Mesendoderm (in vitro differentiated cells): ENCODE measurements around the gene TXLNB.

ENCODE experiments used
- DNase-seq: peaks from one replicate; pipeline ENCODE4 v3.0.0; 2013
- H2AK5ac ChIP-seq: 2 replicates; pipeline ENCODE4 v1.6.1; 2013; ENCODE audit warnings: low read length, inconsistent platforms
- H2BK120ac ChIP-seq: 2 replicates; pipeline ENCODE4 v1.6.1; 2013; ENCODE audit warnings: low read depth, mild to moderate bottlenecking, low read length, moderate library complexity, mixed read lengths
- H2BK15ac ChIP-seq: replicated peaks from 2 replicates; pipeline ENCODE4 v1.6.1; 2013; ENCODE audit warnings: low read depth, mild to moderate bottlenecking, moderate library complexity
- H2BK5ac ChIP-seq: 2 replicates; pipeline ENCODE4 v1.6.1; 2013; ENCODE audit warnings: low read length, inconsistent platforms
- H3K18ac ChIP-seq: 2 replicates; pipeline ENCODE4 v1.6.1; 2013; ENCODE audit warnings: mild to moderate bottlenecking, low read length, mixed read lengths
- H3K23ac ChIP-seq: one replicate; pipeline ENCODE4 v1.6.1; 2013; ENCODE audit warnings: low read length
- H3K27ac ChIP-seq: 2 replicates; pipeline ENCODE4 v1.5.1; 2013; ENCODE audit warnings: low read depth, mild to moderate bottlenecking, inconsistent platforms, low read length, moderate library complexity
- H3K27me3 ChIP-seq: 2 replicates; pipeline ENCODE4 v1.6.1; 2013; ENCODE audit warnings: low read length, control low read depth, mild to moderate bottlenecking, inconsistent platforms; ENCODE audit not compliant: insufficient read depth, poor library complexity
- H3K36me3 ChIP-seq: 2 replicates; pipeline ENCODE4 v1.6.1; 2013; ENCODE audit warnings: low read length, inconsistent platforms; ENCODE audit not compliant: control insufficient read depth, insufficient read depth
- H3K4ac ChIP-seq: one replicate; pipeline ENCODE4 v1.6.1; 2013; ENCODE audit warnings: low read depth, mild to moderate bottlenecking, low read length, moderate library complexity
- H3K4me1 ChIP-seq: 2 replicates; pipeline ENCODE4 v1.6.1; 2013; ENCODE audit warnings: low read depth, low read length, inconsistent platforms; ENCODE audit not compliant: control insufficient read depth
- H3K4me2 ChIP-seq: 2 replicates; pipeline ENCODE4 v1.6.1; 2013; ENCODE audit warnings: low read length
- H3K4me3 ChIP-seq: 2 replicates; pipeline ENCODE4 v1.5.1; 2013; ENCODE audit warnings: mild to moderate bottlenecking, low read length
- H3K56ac ChIP-seq: one replicate; pipeline ENCODE4 v1.6.1; 2013; ENCODE audit warnings: low read length
- H3K79me1 ChIP-seq: 2 replicates; pipeline ENCODE4 v1.6.1; 2013; ENCODE audit warnings: low read length, inconsistent platforms
- H3K79me2 ChIP-seq: 2 replicates; pipeline ENCODE4 v1.6.1; 2013; ENCODE audit warnings: mild to moderate bottlenecking, low read length; ENCODE audit not compliant: control insufficient read depth, insufficient read depth
- H3K9ac ChIP-seq: 2 replicates; pipeline ENCODE4 v1.6.1; 2013; ENCODE audit warnings: low read length, inconsistent platforms
- H4K5ac ChIP-seq: one replicate; pipeline ENCODE4 v1.6.1; 2013; ENCODE audit warnings: low read length
- H4K8ac ChIP-seq: one replicate; pipeline ENCODE4 v1.6.1; 2013; ENCODE audit warnings: low read depth, mild to moderate bottlenecking, control low read depth, low read length, moderate library complexity
- WGBS: extraction: QIAGEN DNeasy Blood & Tissue Kit; methylation state at CpG from one replicate; pipeline ENCODE4 v1.1.7; 2013; ENCODE audit warnings: low lambda C conversion rate, missing lambda C conversion rate; ENCODE audit not compliant: insufficient coverage; ENCODE audit errors: extremely low coverage; 5-methylcytosine and 5-hydroxymethylcytosine counted together

Gene TXLNB

GRCh38 chr6:139262519-139263300, 29.1 kb downstream of the TXLNB start:
- Histone ChIP-seq H3K9ac (no peak overlapping the region), H2BK5ac (no peak overlapping the region), H2AK5ac (no peak overlapping the region), H4K8ac (no peak overlapping the region), H3K79me1 (no peaks in the 10 kb centered on the region), H3K4me3 (no peak overlapping the region), H3K79me2 (no peaks in the 10 kb centered on the region), H3K56ac (no peak overlapping the region), H2BK120ac (no peak overlapping the region), H3K27ac (no peak overlapping the region), H3K18ac (no peak overlapping the region), H3K4me2 (no peak overlapping the region), H3K4me1 (no peaks in the 10 kb centered on the region), H3K36me3 (no peaks in the 10 kb centered on the region), H4K5ac (no peak overlapping the region), H3K4ac (no peak overlapping the region), H3K23ac (no peak overlapping the region), H2BK15ac (no peak overlapping the region), H3K27me3 (no peaks in the 10 kb centered on the region)
- no CpG with 5 or more reads among the region's 13 CpGs for WGBS
- DNase-seq = no peak

- Histone ChIP-seq H4K8ac (no peak overlapping the region), H2AK5ac (no peak overlapping the region), H3K9ac (no peak overlapping the region), H3K27me3 (no peaks in the 10 kb centered on the region), H4K5ac (no peak overlapping the region), H2BK5ac (no peak overlapping the region), H3K4ac (no peak overlapping the region), H3K18ac (no peak overlapping the region), H3K4me3 (no peak overlapping the region), H3K79me1 (no peaks in the 10 kb centered on the region), H3K79me2 (no peaks in the 10 kb centered on the region), H3K36me3 (no peaks in the 10 kb centered on the region), H3K4me1 (no peaks in the 10 kb centered on the region), H3K56ac (no peak overlapping the region), H2BK120ac (no peak overlapping the region), H3K4me2 (no peak overlapping the region), H3K27ac (no peak overlapping the region), H3K23ac (no peak overlapping the region), H2BK15ac (no peak overlapping the region)
- no CpG with 5 or more reads among the region's 5 CpGs for WGBS
- peak; percentile 57 for DNase-seq
These were observed 33.9 kb downstream of the TXLNB start for GRCh38 chr6:139257821-139258398.

GRCh38 chr6:139257291-139257690, 34.5 kb downstream of the TXLNB start:
- Histone ChIP-seq H3K18ac (no peak overlapping the region), H3K56ac (no peak overlapping the region), H4K8ac (no peak overlapping the region), H3K4ac (no peak overlapping the region), H3K79me2 (no peaks in the 10 kb centered on the region), H2BK5ac (no peak overlapping the region), H3K4me3 (no peak overlapping the region), H3K4me2 (no peak overlapping the region), H2BK120ac (no peak overlapping the region), H2AK5ac (no peak overlapping the region), H3K79me1 (no peaks in the 10 kb centered on the region), H3K9ac (no peak overlapping the region), H4K5ac (no peak overlapping the region), H3K27me3 (no peaks in the 10 kb centered on the region), H2BK15ac (no peak overlapping the region), H3K27ac (no peak overlapping the region), H3K36me3 (no peaks in the 10 kb centered on the region), H3K4me1 (no peaks in the 10 kb centered on the region), H3K23ac (no peak overlapping the region)
- WGBS = no CpG with 5 or more reads among the region's 3 CpGs
- DNase-seq = no peak

- Histone ChIP-seq H3K56ac (no peak overlapping the region), H3K4me1 (no peaks in the 10 kb centered on the region), H4K5ac (no peak overlapping the region), H3K79me2 (no peaks in the 10 kb centered on the region), H3K23ac (no peak overlapping the region), H4K8ac (no peak overlapping the region), H3K4me3 (no peak overlapping the region), H2BK5ac (no peak overlapping the region), H3K4me2 (no peak overlapping the region), H2AK5ac (no peak overlapping the region), H3K79me1 (no peaks in the 10 kb centered on the region), H3K4ac (no peak overlapping the region), H3K27ac (no peak overlapping the region), H3K18ac (no peak overlapping the region), H2BK120ac (no peak overlapping the region), H3K9ac (no peak overlapping the region), H3K27me3 (no peaks in the 10 kb centered on the region), H3K36me3 (no peaks in the 10 kb centered on the region), H2BK15ac (no peak overlapping the region)
- no peak for DNase-seq
- no CpG with 5 or more reads among the region's 3 CpGs for WGBS
These were observed 35.7 kb downstream of the TXLNB start for GRCh38 chr6:139256087-139256486.

- Histone ChIP-seq H2BK15ac (no peak overlapping the region), H4K5ac (no peak overlapping the region), H3K18ac (no peak overlapping the region), H3K4me3 (no peak overlapping the region), H3K4me2 (no peak overlapping the region), H2BK120ac (no peak overlapping the region), H3K27me3 (no peaks in the 10 kb centered on the region), H3K9ac (no peak overlapping the region), H3K56ac (no peak overlapping the region), H3K36me3 (no peaks in the 10 kb centered on the region), H3K4me1 (no peaks in the 10 kb centered on the region), H3K79me2 (no peaks in the 10 kb centered on the region), H2BK5ac (no peak overlapping the region), H3K27ac (no peak overlapping the region), H4K8ac (no peak overlapping the region), H3K4ac (no peak overlapping the region), H2AK5ac (no peak overlapping the region), H3K23ac (no peak overlapping the region), H3K79me1 (no peaks in the 10 kb centered on the region)
- DNase-seq = no peak
- WGBS = no CpG with 5 or more reads among the region's 2 CpGs
These were observed 37.6 kb downstream of the TXLNB start for GRCh38 chr6:139254196-139254595.
